H1 (cell line): ENCODE measurements around the gene ARPP21. TPM values are rescaled to one million over a fixed set of nuclear protein-coding genes. Genes with fewer than 3 reads are reported as not detected.

Experiments used
- CTCF ChIA-PET: fragments of 300-600 bp; sonication (Branson Sonifier 250); formaldehyde crosslinking; loops from one replicate; lab custom pipeline; 2021; ENCODE audit not compliant: partially characterized antibody; lab: Charles Lee
- POLR2A ChIA-PET: fragments of 300-600 bp; sonication (Branson Sonifier 250); formaldehyde crosslinking; loops from one replicate; lab custom pipeline; 2021; ENCODE audit warnings: inconsistent platforms; ENCODE audit not compliant: partially characterized antibody; lab: Charles Lee
- DNase-seq, 2 experiments: peaks; one replicate each; pipeline versions ENCODE4 v3.0.0 to v3.0.0-alpha.2; 2010 to 2022; ENCODE audit warnings: low spot score in 2 of 2, low read depth in 1 of 2, mixed read lengths in 1 of 2
- FAIRE-seq: peaks from 2 replicates; lab custom pipeline; 2011; peaks lifted over from hg19 to GRCh38; lab: Jason Lieb, UNC
- H2AFZ ChIP-seq: 2 replicates; pipeline ENCODE4 v1.8.1; 2012; ENCODE audit warnings: low read length, inconsistent platforms
- H2AK5ac ChIP-seq: 2 replicates; pipeline ENCODE4 v1.6.1; 2013; ENCODE audit warnings: low read depth, low read length
- H2BK120ac ChIP-seq: replicated peaks from 2 replicates; pipeline ENCODE3; 2013; ENCODE audit warnings: low read depth, low read length, inconsistent platforms
- H2BK12ac ChIP-seq: 2 replicates; pipeline ENCODE4 v1.6.1; 2013; ENCODE audit warnings: low read depth, low read length
- H2BK15ac ChIP-seq: 2 replicates; pipeline ENCODE4 v1.6.1; 2013; ENCODE audit warnings: low read length
- H2BK20ac ChIP-seq: 2 replicates; pipeline ENCODE4 v1.6.1; 2013; ENCODE audit warnings: low read length
- H2BK5ac ChIP-seq: 2 replicates; pipeline ENCODE4 v1.6.1; 2013; ENCODE audit warnings: low read depth, low read length
- H3K14ac ChIP-seq: 2 replicates; pipeline ENCODE4 v1.6.1; 2013; ENCODE audit warnings: inconsistent platforms; ENCODE audit not compliant: insufficient read length
- H3K18ac ChIP-seq: 2 replicates; pipeline ENCODE4 v1.6.1; 2013; ENCODE audit warnings: low read length; ENCODE audit errors: extremely low read depth
- H3K23ac ChIP-seq: 2 replicates; pipeline ENCODE4 v1.6.1; 2013; ENCODE audit warnings: inconsistent platforms; ENCODE audit not compliant: insufficient read length
- H3K23me2 ChIP-seq: 2 replicates; pipeline ENCODE4 v1.6.1; 2013; ENCODE audit warnings: low read depth, low read length
- H3K27ac ChIP-seq: 2 replicates; pipeline ENCODE4 v1.6.1; 2011; ENCODE audit warnings: low read depth, low read length, inconsistent platforms
- H3K27me3 ChIP-seq, 4 experiments: replicated peaks in 1 of 4; 1 replicate in 1 of 4; 2 replicates in 3 of 4; pipeline versions ENCODE4 v1.6.1 to v1.8.1; 2011 to 2013; ENCODE audit warnings: low read length in 3 of 4, mild to moderate bottlenecking in 3 of 4, inconsistent platforms in 2 of 4, mixed read lengths in 2 of 4, moderate library complexity in 1 of 4; ENCODE audit not compliant: control insufficient read depth in 3 of 4, insufficient read depth in 3 of 4; ENCODE audit errors: extremely low read depth in 1 of 4
- H3K36me3 ChIP-seq, 4 experiments: 2 replicates each; pipeline versions ENCODE4 v1.6.1 to v1.8.1; 2011 to 2013; ENCODE audit warnings: mild to moderate bottlenecking in 4 of 4, low read length in 3 of 4, moderate library complexity in 2 of 4, control low read depth in 1 of 4, inconsistent platforms in 1 of 4; ENCODE audit not compliant: insufficient read depth in 4 of 4, control insufficient read depth in 2 of 4
- H3K4ac ChIP-seq: replicated peaks from 2 replicates; pipeline ENCODE3; 2013; ENCODE audit warnings: low read length, low read depth, mixed read lengths, inconsistent platforms; ENCODE audit not compliant: insufficient read length
- H3K4me1 ChIP-seq, 4 experiments: replicated peaks in 1 of 4; 1 replicate in 1 of 4; 2 replicates in 3 of 4; pipeline versions ENCODE4 v1.6.1 to v1.8.1; 2011 to 2013; ENCODE audit warnings: low read length in 3 of 4, inconsistent platforms in 2 of 4, mixed read lengths in 1 of 4; ENCODE audit not compliant: insufficient read depth in 4 of 4, control insufficient read depth in 3 of 4
- H3K4me2 ChIP-seq, 2 experiments: 2 replicates each; pipeline versions ENCODE4 v1.6.1 to v1.8.1; 2011 to 2013; ENCODE audit warnings: low read depth in 2 of 2, low read length in 2 of 2, control low read depth in 1 of 2, inconsistent platforms in 1 of 2, mild to moderate bottlenecking in 1 of 2; ENCODE audit not compliant: insufficient read depth in 1 of 2
- H3K4me3 ChIP-seq, 4 experiments: fragments of 200-600, 300-600 bp in 1 of 4; sonication (generic), shearing (Covaris generic), sonication (Bioruptor Twin) in 1 of 4; 2 replicates each; pipeline versions ENCODE4 v1.5.1 to v1.8.1; 2011 to 2016; ENCODE audit warnings: low read length in 4 of 4, low read depth in 3 of 4, control low read depth in 2 of 4, inconsistent platforms in 2 of 4, mild to moderate bottlenecking in 2 of 4, mixed read lengths in 1 of 4, moderate library complexity in 1 of 4; ENCODE audit not compliant: insufficient read depth in 2 of 4; ENCODE audit errors: extremely low read depth in 1 of 4
- H3K56ac ChIP-seq: replicated peaks from 2 replicates; pipeline ENCODE3; 2013; ENCODE audit warnings: low read depth, mild to moderate bottlenecking, mixed read lengths, low read length, inconsistent platforms; ENCODE audit not compliant: insufficient read length
- H3K79me1 ChIP-seq: 2 replicates; pipeline ENCODE4 v1.6.1; 2013; ENCODE audit warnings: low read depth, low read length, control low read depth
- H3K79me2 ChIP-seq, 2 experiments: 2 replicates each; pipeline versions ENCODE4 v1.6.1 to v1.8.1; 2012 to 2013; ENCODE audit warnings: low read length in 2 of 2, mild to moderate bottlenecking in 2 of 2, inconsistent platforms in 1 of 2; ENCODE audit not compliant: insufficient read depth in 2 of 2, control insufficient read depth in 1 of 2
- H3K9ac ChIP-seq, 4 experiments: replicated peaks in 1 of 4; 1 replicate in 1 of 4; 2 replicates in 3 of 4; pipeline versions ENCODE4 v1.6.1 to v1.8.1; 2011 to 2013; ENCODE audit warnings: low read depth in 3 of 4, low read length in 3 of 4, control low read depth in 2 of 4, mild to moderate bottlenecking in 2 of 4, moderate library complexity in 2 of 4, inconsistent platforms in 1 of 4; ENCODE audit errors: extremely low read depth in 1 of 4
- H3K9me3 ChIP-seq, 2 experiments: 2 replicates each; pipeline versions ENCODE4 v1.6.1 to v1.8.1; 2012 to 2013; ENCODE audit warnings: mild to moderate bottlenecking in 2 of 2, moderate library complexity in 2 of 2, control low read depth in 1 of 2, inconsistent platforms in 1 of 2, low read depth in 1 of 2, low read length in 1 of 2, mixed read lengths in 1 of 2; ENCODE audit not compliant: insufficient read depth in 2 of 2
- H4K20me1 ChIP-seq, 2 experiments: replicated peaks in 1 of 2; 2 replicates each; pipeline versions ENCODE3 to v1.8.1; 2011 to 2013; ENCODE audit warnings: inconsistent platforms in 2 of 2, low read length in 2 of 2, mild to moderate bottlenecking in 1 of 2; ENCODE audit not compliant: insufficient read depth in 2 of 2, control insufficient read depth in 1 of 2
- H4K5ac ChIP-seq: 2 replicates; pipeline ENCODE4 v1.6.1; 2013; ENCODE audit warnings: low read length, low read depth, mixed read lengths, inconsistent platforms; ENCODE audit not compliant: insufficient read length
- H4K8ac ChIP-seq: 2 replicates; pipeline ENCODE4 v1.8.0; 2013; ENCODE audit warnings: mild to moderate bottlenecking, moderate library complexity, low read length, inconsistent platforms; ENCODE audit not compliant: insufficient read depth; ENCODE audit errors: extremely low read depth
- H4K91ac ChIP-seq: replicated peaks from 2 replicates; pipeline ENCODE3; 2013; ENCODE audit warnings: low read length, mixed read lengths, inconsistent platforms; ENCODE audit not compliant: insufficient read length
- CHD1 ChIP-seq: IDR thresholded peaks from 2 replicates; pipeline ENCODE4 v1.6.1; 2012; ENCODE audit warnings: low read depth, low read length, improper control_type of control experiment
- NANOG ChIP-seq: IDR thresholded peaks from 2 replicates; pipeline ENCODE4 v1.6.1; 2011; ENCODE audit warnings: low read length, low read depth, mild to moderate bottlenecking, inconsistent platforms; ENCODE audit not compliant: insufficient read depth, poor library complexity, severe bottlenecking
- RNF2 ChIP-seq: fragments of 200-900, 300-1000 bp; sonication (generic); IDR thresholded peaks from 2 replicates; pipeline ENCODE4 v1.7.1; 2016; ENCODE audit warnings: borderline replicate concordance, low read depth, mild to moderate bottlenecking, antibody characterized with exemption, low read length; ENCODE audit not compliant: poor library complexity, severe bottlenecking; ENCODE audit errors: missing control alignments
- WGBS, 2 experiments: shearing (Covaris generic) in 1 of 2; methylation state at CpG; one replicate each; pipeline versions ENCODE4 v1.1.6 to v1.1.7; 2013 to 2015; ENCODE audit warnings: low lambda C conversion rate in 2 of 2, mixed read lengths in 2 of 2, inconsistent platforms in 1 of 2, low coverage in 1 of 2, missing lambda C conversion rate in 1 of 2; ENCODE audit not compliant: insufficient replicate concordance in 2 of 2, insufficient coverage in 1 of 2, insufficient read length in 1 of 2; ENCODE audit errors: extremely low coverage in 1 of 2, missing lambda C conversion rate in 1 of 2; 5-methylcytosine and 5-hydroxymethylcytosine counted together
- polyA plus RNA-seq, 7 experiments: library from polyadenylated mRNA; depleted of rRNA in 3 of 7; stranded (reverse) in 5 of 7; unstranded in 2 of 7; fragments of >200 nt in 5 of 7; fragments of 200-250 nt in 2 of 7; gene quantifications; 1 replicate in 5 of 7; 2 replicates in 1 of 7; 4 replicates in 1 of 7; pipeline versions ENCODE4 v1.2.1 to v1.2.3, GENCODE V29; 2011 to 2013; ENCODE audit warnings: missing spikeins in 2 of 7, mixed read lengths in 2 of 7
- total RNA-seq: library from RNA; stranded (reverse); fragmentation: NEBNext Ultra II Directional; extraction: Animal tissue kit (Norgen Biotek cat#: 25700); gene quantifications from 2 replicates; pipeline ENCODE4 v1.2.1, GENCODE V29; 2021

Gene ARPP21
- total and polyA plus RNA-seq, 2 of the 8 experiments (the other 6 are each of a cell fraction or from before 2014, with no cell fraction given), result not detected

DNA sequence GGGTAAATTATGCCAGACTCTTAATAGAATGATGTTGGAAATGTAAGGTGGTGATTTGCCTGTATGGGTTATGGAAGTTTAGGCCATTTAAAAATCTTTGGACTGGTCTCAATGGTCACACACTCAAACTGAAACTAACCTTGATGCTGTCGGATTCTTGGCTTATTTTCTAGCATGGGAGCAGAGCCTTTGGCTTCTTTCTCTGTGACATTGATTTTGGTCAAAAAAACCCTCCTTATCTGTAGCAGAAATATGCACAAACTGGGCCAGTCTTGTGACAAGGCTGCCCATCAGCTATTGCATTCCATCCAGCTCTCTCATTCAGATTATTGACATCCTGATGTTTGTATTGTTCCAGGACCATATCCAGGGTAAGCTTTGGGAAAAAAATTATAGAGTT lies 35.9 kb downstream of the ARPP21 start:
- Histone ChIP-seq H3K23ac (no peak overlapping the region), H3K27me3 (no peaks in the 10 kb centered on the region), H3K18ac (no peak overlapping the region), H2BK15ac (no peak overlapping the region), H4K5ac (no peak overlapping the region), H2AFZ (no peak overlapping the region), H2BK120ac (no peak overlapping the region), H4K8ac (no peak overlapping the region), H3K4ac (no peak overlapping the region), H3K79me2 (no peaks in the 10 kb centered on the region), H3K14ac (no peak overlapping the region), H3K9ac (no peak overlapping the region), H3K79me1 (no peaks in the 10 kb centered on the region), H3K9me3 (no peaks in the 10 kb centered on the region), H3K36me3 (no peaks in the 10 kb centered on the region), H3K4me2 (no peak overlapping the region), H3K56ac (no peak overlapping the region), H2BK20ac (no peak overlapping the region), H2AK5ac (no peak overlapping the region), H3K4me3 (no peak overlapping the region), H4K20me1 (no peaks in the 10 kb centered on the region), H3K23me2 (no peaks in the 10 kb centered on the region), H3K27ac (no peak overlapping the region), H4K91ac (no peak overlapping the region), H3K4me1 (no peaks in the 10 kb centered on the region), H2BK5ac (no peak overlapping the region), H2BK12ac (no peak overlapping the region)
- TF ChIP-seq RNF2 (no peak), NANOG (no peak), CHD1 (no peak)
- ChIA-PET POLR2A (no interaction called here), CTCF (interaction anchor here (1.1 kb wide), 1 partner anchor 10 kb away, joined by 4 read pairs; no protein-coding TSS in a partner anchor)
- FAIRE-seq, result no peak
- 100% methylated on average over 1 of the region's 1 CpG; no CpG with 5 or more reads in 1 of the 2 experiments for WGBS, 2 experiments
- no peak for DNase-seq
